Suppressor macrophage treated with lipopolysaccharide for 4 hours (primary cell): ENCODE data around the gene OSBPL10.
"Not testable (repeated sequence)": the region's sequence is repeated elsewhere in the genome, so short reads cannot be mapped to it uniquely, and the experiment has no call there.

ENCODE experiments used
- DNase-seq: peaks from one replicate; pipeline ENCODE4 v3.0.0-alpha.2; 2020

OSBPL10 gene

GRCh38 chr3:31981206-31982181 lies at the start of gene OSBPL10, which contains the start of gene ZNF860:
OSBPL10 (minus strand) TSS chr3:31981262; CDS start chr3:31981179, 83 bp downstream.
ZNF860 (plus strand) TSS chr3:31981750; CDS start chr3:31989080, 7,330 bp downstream.
- DNase-seq, result peak; percentile 48

GRCh38 chr3:32026593-32026992 lies 45.5 kb upstream of the OSBPL10 start:
- DNase-seq, result peak; percentile 8

DNA sequence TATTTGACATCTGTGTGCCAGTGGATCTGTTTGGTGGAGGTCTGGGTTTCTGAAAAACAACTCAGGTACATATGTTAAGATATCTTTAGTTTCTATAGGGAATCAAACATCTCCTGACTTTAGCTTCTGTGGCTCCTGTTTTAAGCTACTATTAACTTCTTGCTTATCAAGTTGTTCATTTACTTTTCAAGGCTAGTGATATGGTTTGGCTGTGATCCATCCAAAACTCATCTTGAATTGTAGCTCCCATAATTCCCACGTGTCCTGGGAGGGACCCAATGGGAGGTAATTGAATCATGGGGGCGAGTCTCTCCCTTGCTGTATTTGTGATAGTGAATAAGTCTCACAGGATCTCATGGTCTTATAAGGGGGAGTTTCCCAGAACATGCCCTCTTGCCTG lies 41.9 kb upstream of the OSBPL10 start:
- DNase-seq, result no peak

DNA sequence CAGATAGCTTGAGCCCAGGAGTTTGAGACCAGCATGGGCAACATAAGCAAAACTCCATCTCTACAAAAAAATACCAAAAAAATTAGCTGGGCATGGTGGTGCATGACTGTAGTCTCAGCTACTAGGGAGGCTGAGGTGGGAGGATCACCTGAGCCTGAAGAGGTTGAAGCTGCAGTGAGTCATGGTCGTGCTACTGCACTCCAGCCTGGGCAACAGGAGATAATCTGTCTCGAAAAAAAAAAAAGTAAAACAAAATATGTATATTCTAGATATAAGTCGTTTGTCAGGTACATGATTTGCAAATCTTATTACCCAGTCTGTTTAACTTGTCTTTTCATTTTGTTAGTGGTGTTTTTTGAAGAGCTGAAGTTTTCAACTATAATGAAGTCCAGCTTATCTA lies 40.7 kb upstream of the OSBPL10 start:
- no peak for DNase-seq

DNA sequence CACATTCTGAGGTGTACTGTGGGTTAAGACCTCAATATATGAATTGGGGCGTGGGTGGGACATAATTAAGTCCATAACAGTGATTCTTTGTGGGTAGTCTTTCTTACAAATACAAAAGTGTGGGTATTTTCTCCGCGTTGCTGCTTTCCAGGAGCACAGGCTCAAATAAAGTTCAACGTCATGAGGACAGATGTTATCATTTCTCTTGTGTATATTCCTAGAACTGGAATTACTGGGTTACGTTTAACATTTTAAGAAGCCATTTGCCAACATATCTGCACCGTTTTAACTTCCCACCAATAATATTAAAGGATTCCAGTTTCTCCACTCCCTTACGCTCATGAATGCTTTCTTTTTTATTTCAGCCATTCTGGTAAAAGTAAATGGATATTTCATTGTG lies 40.1 kb upstream of the OSBPL10 start:
- DNase-seq, result no peak

DNA sequence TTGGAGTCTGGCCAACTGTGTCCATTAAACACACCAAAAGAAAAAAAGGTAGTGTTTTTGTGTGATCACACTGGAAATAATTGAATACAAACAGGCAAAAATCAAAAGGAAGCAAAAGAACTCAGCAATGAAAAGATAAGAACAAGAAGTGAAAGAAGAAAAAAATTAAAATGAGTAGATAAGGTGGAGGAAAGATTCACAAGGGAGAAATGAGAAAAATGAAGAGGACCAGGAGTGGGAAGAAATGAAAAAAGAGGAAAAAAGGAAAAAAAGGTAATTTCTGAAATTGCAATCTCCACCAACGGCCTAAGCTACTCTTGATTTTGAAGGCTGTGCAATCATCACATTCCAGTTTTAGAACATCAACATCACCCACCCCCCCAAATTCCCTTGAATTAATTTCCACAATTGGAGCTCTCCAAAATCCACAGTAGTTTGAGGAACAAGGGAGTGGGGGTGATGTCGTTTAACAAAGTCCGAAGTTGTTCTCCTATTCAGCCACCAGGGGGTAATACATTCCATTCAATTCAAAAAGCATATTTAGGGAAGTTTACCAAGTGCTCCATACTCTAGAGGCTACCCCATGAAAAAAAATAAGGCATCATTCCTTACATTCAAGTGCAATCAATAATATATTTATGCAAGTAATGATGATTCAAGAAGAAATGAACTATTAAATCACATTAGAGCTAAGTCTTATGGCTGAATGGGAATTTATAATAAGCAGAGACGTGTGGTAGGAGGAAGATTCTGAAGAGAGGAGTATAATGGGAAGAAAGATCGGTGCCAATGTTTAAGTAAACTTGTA lies 37.9 kb upstream of the OSBPL10 start:
- DNase-seq, result peak; percentile 64

GRCh38 chr3:32017286-32017685 lies 36.2 kb upstream of the OSBPL10 start:
- DNase-seq, result no peak

- not testable (repeated sequence) for DNase-seq
Observed at GRCh38 chr3:32015638-32016037, 34.6 kb upstream of the OSBPL10 start.

DNA sequence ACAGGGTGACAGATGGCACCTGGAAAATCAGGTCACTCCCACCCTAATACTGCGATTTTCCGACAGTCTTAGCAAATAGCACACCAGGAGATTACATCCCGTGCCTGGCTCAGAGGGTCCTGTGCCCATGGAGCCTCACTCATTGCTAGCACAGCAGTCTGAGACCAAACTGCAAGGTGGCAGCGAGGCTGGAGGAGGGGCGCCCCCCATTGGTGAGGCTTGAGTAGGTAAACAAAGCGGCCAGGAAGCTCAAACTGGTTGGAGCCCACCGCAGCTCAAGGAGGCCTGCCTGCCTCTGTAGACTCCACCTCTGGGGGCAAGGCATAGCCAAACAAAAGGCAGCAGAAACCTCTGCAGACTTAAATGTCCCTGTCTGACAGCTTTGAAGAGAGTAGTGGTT lies 29.6 kb upstream of the OSBPL10 start:
- DNase-seq, result not testable (repeated sequence)

DNA sequence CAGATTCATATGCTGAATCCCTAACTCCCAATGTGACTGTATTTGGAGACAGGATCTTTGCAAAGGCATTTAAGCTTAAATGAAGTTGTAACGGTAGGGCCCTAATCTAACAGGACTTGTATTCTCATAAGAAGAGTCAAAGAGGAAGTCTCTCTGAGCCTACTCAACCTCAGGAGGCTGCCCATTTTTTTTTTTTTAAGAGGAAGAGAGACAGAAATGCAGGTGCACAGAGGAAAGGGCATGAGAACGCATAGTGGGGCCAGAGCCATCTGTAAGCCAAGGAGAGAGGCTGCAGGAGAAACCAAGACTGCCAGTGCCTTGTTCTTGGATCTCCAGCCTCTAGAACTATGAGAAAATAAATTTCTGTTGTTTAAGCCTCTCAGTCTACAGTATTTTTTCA lies 28.9 kb upstream of the OSBPL10 start:
- no peak for DNase-seq

DNA sequence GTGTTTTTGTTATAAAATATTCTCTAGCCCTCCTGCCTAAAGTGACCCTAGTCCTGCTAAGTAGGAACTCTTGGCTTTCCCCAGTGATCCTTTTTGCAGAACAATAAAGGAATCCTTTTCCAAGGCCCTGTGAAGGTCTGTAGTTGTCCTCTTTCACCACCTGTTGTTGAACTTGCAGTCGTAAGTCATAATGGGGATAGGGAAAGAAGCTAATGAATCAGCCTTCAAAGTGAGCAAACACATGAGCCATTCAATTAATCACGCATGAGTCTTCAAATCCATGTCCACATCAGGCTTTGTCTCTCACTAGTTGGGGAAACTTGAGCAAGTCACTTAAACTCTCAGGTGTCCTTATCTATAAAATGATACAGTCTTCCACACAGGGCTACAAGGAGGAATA lies 28.0 kb upstream of the OSBPL10 start:
- DNase-seq, result no peak

DNA sequence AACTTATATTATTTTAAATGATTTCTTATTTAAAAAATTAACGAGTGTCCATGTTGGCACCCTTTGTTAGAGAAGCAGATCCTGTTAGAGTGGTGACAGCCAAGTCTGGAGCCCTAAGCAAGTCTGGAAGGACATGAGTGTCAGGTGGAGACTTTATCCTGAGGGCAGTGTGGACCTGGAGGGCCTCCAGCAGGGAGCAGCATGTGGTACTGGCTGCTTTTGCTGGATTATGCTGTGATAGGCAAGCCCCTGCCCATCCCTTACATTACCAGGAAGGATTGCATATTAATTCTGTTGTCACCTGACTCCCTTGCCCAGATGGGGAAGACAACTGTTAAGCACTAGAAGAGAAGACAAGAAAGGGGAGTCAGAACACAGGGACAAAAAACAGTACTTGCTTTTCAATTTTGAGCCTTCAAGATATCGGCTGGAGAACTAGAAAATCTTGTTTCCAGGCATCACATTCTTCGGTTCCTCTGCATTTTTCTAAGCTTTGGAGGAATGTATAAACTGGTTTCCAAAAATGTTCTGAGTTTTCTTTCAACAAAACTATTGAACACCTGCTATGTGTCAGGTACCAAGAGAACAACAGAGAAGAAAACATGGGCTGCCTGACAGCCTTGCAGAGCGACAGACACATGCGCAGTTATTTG lies 23.2 kb upstream of the OSBPL10 start:
- no peak for DNase-seq

DNA sequence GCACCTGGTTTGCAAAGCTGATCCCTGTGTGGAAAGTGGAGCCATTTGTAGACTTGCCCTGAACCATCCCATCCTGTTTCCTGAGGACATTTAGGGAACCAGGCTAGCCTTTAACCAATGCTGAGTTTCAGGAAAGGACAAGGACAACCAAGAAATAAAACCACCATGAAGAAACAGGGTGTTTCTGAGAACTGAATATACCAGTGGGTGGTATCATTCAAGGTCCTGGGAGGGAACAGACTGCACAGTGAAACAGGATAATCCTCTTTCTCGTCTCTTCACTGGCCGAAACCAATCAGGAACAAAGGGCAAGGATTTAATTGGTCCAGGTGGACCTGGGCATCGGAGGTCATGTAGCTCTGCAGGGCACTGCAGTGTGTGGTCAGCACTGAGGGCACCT lies 22.3 kb upstream of the OSBPL10 start:
- no peak for DNase-seq

DNA sequence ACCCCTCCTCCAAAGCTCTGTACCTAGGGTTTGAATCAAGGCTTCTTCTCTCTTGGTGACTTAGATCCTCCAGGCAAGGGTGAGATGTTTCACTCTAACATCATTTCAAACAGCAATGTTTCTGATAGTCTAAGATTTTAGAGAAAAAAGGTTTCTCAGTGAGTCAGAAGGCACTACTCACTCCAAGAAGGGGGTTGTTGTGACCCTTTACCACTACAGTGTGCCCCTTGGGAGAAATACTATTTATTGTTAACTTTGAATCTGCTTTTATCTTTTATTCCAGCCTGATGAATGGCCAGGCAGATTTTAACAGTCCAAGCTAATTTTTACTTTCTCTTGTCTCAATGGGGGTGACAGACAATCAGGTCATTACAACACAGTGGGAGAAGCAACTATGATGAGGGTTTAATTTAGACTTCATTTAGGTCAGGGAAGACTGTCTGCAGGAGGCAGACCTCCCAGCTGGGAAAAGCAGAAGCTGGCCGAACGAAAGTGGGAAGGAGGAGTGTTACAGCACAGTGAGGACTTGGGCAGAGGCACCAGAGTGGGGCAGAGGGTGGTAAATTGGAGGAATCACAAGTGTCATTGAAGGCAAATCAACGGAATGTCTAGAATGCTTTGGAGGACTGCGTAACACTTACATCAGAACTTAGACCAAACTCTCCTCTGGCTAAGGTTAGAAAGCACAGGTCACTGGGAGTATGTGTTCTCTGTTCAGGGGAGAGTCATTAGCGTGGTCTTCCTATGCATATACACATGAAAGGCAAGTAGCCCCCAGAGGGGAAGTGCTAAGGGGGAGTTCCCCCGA lies 21.7 kb upstream of the OSBPL10 start:
- peak; percentile 3 for DNase-seq

GRCh38 chr3:32000877-32001276 lies 19.8 kb upstream of the OSBPL10 start:
- DNase-seq, result no peak

GRCh38 chr3:31999907-32000439 lies 18.9 kb upstream of the OSBPL10 start:
- no peak for DNase-seq

DNA sequence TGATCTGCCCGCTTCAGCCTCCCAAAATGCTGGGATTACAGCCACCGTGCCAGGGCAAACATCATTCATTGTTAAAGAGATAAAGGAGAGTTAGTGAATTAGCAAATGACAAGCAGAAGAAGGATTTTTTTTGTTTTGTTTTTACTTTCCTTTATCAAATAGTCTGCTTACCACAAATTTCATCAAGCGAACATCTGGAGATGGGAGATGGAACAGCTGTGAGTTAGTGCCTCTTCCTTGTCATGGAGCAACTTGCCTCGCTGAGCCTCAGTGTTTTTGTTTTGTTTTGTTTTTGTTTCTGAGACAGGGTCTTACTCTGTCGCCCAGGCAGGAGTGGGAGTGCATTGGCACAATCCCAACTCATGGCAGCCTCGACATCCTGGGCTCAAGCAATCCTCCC lies 16.4 kb upstream of the OSBPL10 start:
- DNase-seq, result no peak

- no peak for DNase-seq
Observed at GRCh38 chr3:31996195-31996594, 15.1 kb upstream of the OSBPL10 start.

- DNase-seq, result not testable (repeated sequence)
Observed at GRCh38 chr3:31995026-31995425, 14.0 kb upstream of the OSBPL10 start.

DNA sequence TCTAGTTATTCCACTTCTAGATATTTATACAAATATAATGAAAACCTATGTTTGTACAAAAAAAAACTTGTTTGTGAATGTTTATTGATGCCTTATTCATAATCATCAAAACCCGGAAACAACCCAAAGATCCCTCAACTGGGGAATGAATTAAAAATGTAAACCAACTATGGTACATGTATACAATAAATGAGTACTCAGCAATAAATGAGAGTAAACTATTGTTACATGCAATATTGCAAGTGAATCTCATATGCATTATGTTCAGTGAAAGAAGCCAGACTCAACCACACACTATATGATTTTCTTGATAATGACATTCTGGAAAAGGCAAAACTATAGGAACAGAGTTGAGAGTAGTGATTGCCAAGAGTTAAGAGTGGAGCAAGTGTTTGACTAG lies 12.8 kb upstream of the OSBPL10 start:
- no peak for DNase-seq

- DNase-seq, result not testable (repeated sequence)
Observed at GRCh38 chr3:31992995-31993394, 11.9 kb upstream of the OSBPL10 start.

DNA sequence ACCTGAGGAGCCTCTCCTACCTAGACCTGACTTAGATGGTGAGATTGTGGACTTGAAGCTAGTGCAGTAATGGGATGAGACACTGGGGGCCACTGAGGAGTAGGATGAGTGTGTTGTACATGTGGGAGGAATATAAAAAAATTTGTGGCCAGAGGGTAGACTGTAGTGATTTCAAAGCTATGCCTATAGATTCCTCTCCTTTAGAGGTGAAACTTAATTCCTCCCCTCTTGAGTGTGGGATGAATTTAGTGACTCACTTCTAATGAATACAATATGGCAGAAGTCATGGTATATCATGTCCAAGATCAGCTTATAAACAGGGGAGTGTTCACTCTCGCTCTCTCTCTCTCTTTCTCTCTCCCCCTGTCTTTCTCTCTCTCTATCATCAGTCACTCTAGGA lies 7.2 kb upstream of the OSBPL10 start:
- DNase-seq, result no peak
